Trophoblast cell (in vitro differentiated cells and primary cell): ENCODE measurements around the gene MPP4.

Experiments
- DNase-seq, 2 donors: peaks; one replicate each; pipeline ENCODE4 v3.0.0-alpha.2; 2016
- H2AFZ ChIP-seq: 2 replicates; pipeline ENCODE4 v1.6.1; 2013; ENCODE audit warnings: low read length, moderate library complexity, mild to moderate bottlenecking; ENCODE audit not compliant: insufficient read depth, poor library complexity
- H2AK5ac ChIP-seq: 2 replicates; pipeline ENCODE4 v1.6.1; 2013; ENCODE audit warnings: mild to moderate bottlenecking, low read length
- H2BK120ac ChIP-seq: 2 replicates; pipeline ENCODE4 v1.6.1; 2013; ENCODE audit warnings: low read length, mild to moderate bottlenecking, moderate library complexity; ENCODE audit not compliant: insufficient read depth, poor library complexity
- H2BK12ac ChIP-seq: 2 replicates; pipeline ENCODE4 v1.6.1; 2013; ENCODE audit warnings: mild to moderate bottlenecking, low read length, moderate library complexity
- H2BK5ac ChIP-seq: 2 replicates; pipeline ENCODE4 v1.6.1; 2013; ENCODE audit warnings: low read length, low read depth, moderate library complexity, mild to moderate bottlenecking; ENCODE audit not compliant: poor library complexity
- H3K14ac ChIP-seq: 2 replicates; pipeline ENCODE4 v1.6.1; 2013; ENCODE audit warnings: mild to moderate bottlenecking, low read length
- H3K18ac ChIP-seq: 2 replicates; pipeline ENCODE4 v1.6.1; 2013; ENCODE audit warnings: mild to moderate bottlenecking, low read length
- H3K23ac ChIP-seq: 2 replicates; pipeline ENCODE4 v1.6.1; 2013; ENCODE audit warnings: low read length
- H3K27ac ChIP-seq: 2 replicates; pipeline ENCODE4 v1.5.1; 2013; ENCODE audit warnings: low read depth, mild to moderate bottlenecking, inconsistent platforms, low read length, moderate library complexity
- H3K27me3 ChIP-seq: 2 replicates; pipeline ENCODE4 v1.6.1; 2013; ENCODE audit warnings: inconsistent platforms, mild to moderate bottlenecking, low read length, moderate library complexity; ENCODE audit not compliant: insufficient read depth
- H3K36me3 ChIP-seq, 2 experiments: 1 replicate in 1 of 2; 2 replicates in 1 of 2; pipeline ENCODE4 v1.6.1; 2013; ENCODE audit warnings: low read length in 2 of 2, mild to moderate bottlenecking in 2 of 2, moderate library complexity in 1 of 2; ENCODE audit not compliant: insufficient read depth in 2 of 2, control insufficient read depth in 1 of 2
- H3K4ac ChIP-seq: 2 replicates; pipeline ENCODE4 v1.6.1; 2013; ENCODE audit warnings: low read depth, mild to moderate bottlenecking, low read length, moderate library complexity
- H3K4me1 ChIP-seq, 2 experiments: 1 replicate in 1 of 2; 2 replicates in 1 of 2; pipeline ENCODE4 v1.6.1; 2013; ENCODE audit warnings: low read length in 2 of 2, mild to moderate bottlenecking in 2 of 2, moderate library complexity in 1 of 2; ENCODE audit not compliant: insufficient read depth in 2 of 2, control insufficient read depth in 1 of 2
- H3K4me2 ChIP-seq: 2 replicates; pipeline ENCODE4 v1.6.1; 2013; ENCODE audit warnings: inconsistent platforms, mild to moderate bottlenecking, low read length, moderate library complexity
- H3K4me3 ChIP-seq: 2 replicates; pipeline ENCODE4 v1.5.1; 2013; ENCODE audit warnings: mild to moderate bottlenecking, low read depth, low read length, inconsistent platforms
- H3K79me1 ChIP-seq: one replicate; pipeline ENCODE4 v1.6.1; 2013; ENCODE audit warnings: low read length
- H3K79me2 ChIP-seq: 2 replicates; pipeline ENCODE4 v1.6.1; 2013; ENCODE audit warnings: low read length, mild to moderate bottlenecking; ENCODE audit not compliant: control insufficient read depth, insufficient read depth, poor library complexity
- H3K9ac ChIP-seq: 2 replicates; pipeline ENCODE4 v1.6.1; 2013; ENCODE audit warnings: mild to moderate bottlenecking, low read length
- H3K9me3 ChIP-seq: 2 replicates; pipeline ENCODE4 v1.6.1; 2013; ENCODE audit warnings: low read depth, mild to moderate bottlenecking, control low read depth, inconsistent platforms, low read length; ENCODE audit not compliant: insufficient read depth
- H4K12ac ChIP-seq: 2 replicates; pipeline ENCODE4 v1.6.1; 2013; ENCODE audit warnings: low read depth, mild to moderate bottlenecking, low read length, moderate library complexity
- H4K8ac ChIP-seq: 2 replicates; pipeline ENCODE4 v1.6.1; 2013; ENCODE audit warnings: low read depth, mild to moderate bottlenecking, low read length, moderate library complexity
- H4K91ac ChIP-seq: one replicate; pipeline ENCODE4 v1.6.1; 2013; ENCODE audit warnings: low read depth, mild to moderate bottlenecking, low read length, moderate library complexity
- WGBS: extraction: QIAGEN DNeasy Blood & Tissue Kit; methylation state at CpG from one replicate; pipeline ENCODE4 v1.1.7; 2013; ENCODE audit warnings: missing lambda C conversion rate; ENCODE audit not compliant: insufficient read length, insufficient coverage; ENCODE audit errors: extremely low coverage; 5-methylcytosine and 5-hydroxymethylcytosine counted together

Gene MPP4

DNA sequence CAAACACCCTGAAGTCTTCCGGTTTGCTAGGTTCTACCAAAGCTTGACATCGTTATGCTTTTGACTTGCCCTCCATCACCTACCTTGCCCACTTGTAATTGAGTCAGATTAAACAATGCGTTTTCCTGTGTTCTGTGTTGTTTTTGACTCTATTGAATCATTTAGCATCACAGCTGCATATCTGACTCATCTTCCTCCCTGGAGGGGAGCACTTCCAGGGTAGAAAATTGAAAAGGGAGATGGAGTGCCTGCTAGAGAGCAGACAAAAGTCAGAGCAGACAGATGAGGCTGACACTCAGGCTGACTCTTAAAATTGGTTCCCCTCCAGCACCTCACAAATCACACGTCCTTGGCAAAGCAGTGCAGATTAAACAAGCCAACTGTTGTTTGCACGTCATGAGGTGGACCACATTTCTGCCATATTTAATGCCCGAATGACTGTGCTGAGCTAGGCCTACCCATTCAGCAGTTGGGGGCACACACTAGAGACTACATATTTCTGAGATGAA lies 2.2 kb downstream of the MPP4 start:
- Histone ChIP-seq H3K4me2 (no peak overlapping the region), H3K18ac (no peak overlapping the region), H3K27ac (no peak overlapping the region), H3K27me3 (no peaks in the 10 kb centered on the region), H4K12ac (no peak overlapping the region), H3K4me1 (peaks cover 9 to 10% of the 10 kb centered on the region in 2 experiments), H3K79me2 (no peaks in the 10 kb centered on the region), H2BK5ac (no peak overlapping the region), H3K36me3 (peaks cover 0 to 4% of the 10 kb centered on the region in 2 experiments), H3K9ac (no peak overlapping the region), H2AK5ac (no peak overlapping the region), H2BK12ac (no peak overlapping the region), H3K4me3 (no peak overlapping the region), H2AFZ (no peak overlapping the region), H4K8ac (no peak overlapping the region), H2BK120ac (no peak overlapping the region), H3K23ac (no peak overlapping the region), H4K91ac (no peak overlapping the region), H3K4ac (no peak overlapping the region), H3K79me1 (peaks cover 4% of the 10 kb centered on the region), H3K9me3 (no peaks in the 10 kb centered on the region), H3K14ac (no peak overlapping the region)
- DNase-seq, result no peak
- WGBS, result no CpG with 5 or more reads among the region's 6 CpGs

- no peak overlapping the region for H2AK5ac ChIP-seq
- no peaks in the 10 kb centered on the region for H3K9me3 ChIP-seq
- no peak overlapping the region for H3K4ac ChIP-seq
- H3K23ac ChIP-seq, result no peak overlapping the region
- no peak overlapping the region for H4K8ac ChIP-seq
- no peaks in the 10 kb centered on the region for H3K4me1 ChIP-seq
- no peak overlapping the region for H4K91ac ChIP-seq
- H3K9ac ChIP-seq, result no peak overlapping the region
- H4K12ac ChIP-seq, result no peak overlapping the region
- no peaks in the 10 kb centered on the region for H3K79me2 ChIP-seq
- no peak overlapping the region for H2AFZ ChIP-seq
- no peaks in the 10 kb centered on the region for H3K27me3 ChIP-seq
- H3K27ac ChIP-seq, result no peak overlapping the region
- no peak overlapping the region for H2BK12ac ChIP-seq
- no peak overlapping the region for H2BK5ac ChIP-seq
- no peaks in the 10 kb centered on the region for H3K79me1 ChIP-seq
- H3K4me3 ChIP-seq, result no peak overlapping the region
- H3K4me2 ChIP-seq, result no peak overlapping the region
- DNase-seq, result no peak
- no peak overlapping the region for H3K18ac ChIP-seq
- no peak overlapping the region for H3K14ac ChIP-seq
- no CpG with 5 or more reads among the region's 3 CpGs for WGBS
- H3K36me3 ChIP-seq, result no peaks in the 10 kb centered on the region
- no peak overlapping the region for H2BK120ac ChIP-seq
These were observed 13.3 kb downstream of the MPP4 start for GRCh38 chr2:201685156-201685555.

GRCh38 chr2:201680743-201681142 lies 17.7 kb downstream of the MPP4 start:
- H4K12ac ChIP-seq, result no peak overlapping the region
- H2AFZ ChIP-seq, result no peak overlapping the region
- no peak overlapping the region for H3K23ac ChIP-seq
- no peak overlapping the region for H3K18ac ChIP-seq
- no peak overlapping the region for H4K91ac ChIP-seq
- no peak overlapping the region for H2BK120ac ChIP-seq
- H2BK5ac ChIP-seq, result no peak overlapping the region
- no peaks in the 10 kb centered on the region for H3K27me3 ChIP-seq
- no peak overlapping the region for H3K9ac ChIP-seq
- H3K36me3 ChIP-seq, result no peaks in the 10 kb centered on the region
- no peak overlapping the region for H4K8ac ChIP-seq
- H3K27ac ChIP-seq, result no peak overlapping the region
- no peaks in the 10 kb centered on the region for H3K4me1 ChIP-seq
- H2AK5ac ChIP-seq, result no peak overlapping the region
- DNase-seq, result peak in 1 of 2 donors; percentile 35
- WGBS, result no CpG with 5 or more reads among the region's 9 CpGs
- H3K4me3 ChIP-seq, result no peak overlapping the region
- H3K9me3 ChIP-seq, result no peaks in the 10 kb centered on the region
- H3K79me1 ChIP-seq, result no peaks in the 10 kb centered on the region
- no peaks in the 10 kb centered on the region for H3K79me2 ChIP-seq
- no peak overlapping the region for H3K4me2 ChIP-seq
- no peak overlapping the region for H3K4ac ChIP-seq
- H3K14ac ChIP-seq, result no peak overlapping the region
- no peak overlapping the region for H2BK12ac ChIP-seq

- Histone ChIP-seq H2AFZ (no peak overlapping the region), H3K27me3 (no peaks in the 10 kb centered on the region), H3K4ac (no peak overlapping the region), H2BK5ac (no peak overlapping the region), H3K14ac (no peak overlapping the region), H3K79me2 (no peaks in the 10 kb centered on the region), H3K36me3 (no peaks in the 10 kb centered on the region), H2AK5ac (no peak overlapping the region), H3K27ac (no peak overlapping the region), H3K4me1 (no peaks in the 10 kb centered on the region), H3K4me3 (no peak overlapping the region), H3K23ac (no peak overlapping the region), H3K9ac (no peak overlapping the region), H3K9me3 (peaks cover 1% of the 10 kb centered on the region), H4K12ac (no peak overlapping the region), H3K18ac (no peak overlapping the region), H4K91ac (no peak overlapping the region), H2BK120ac (no peak overlapping the region), H3K4me2 (no peak overlapping the region), H2BK12ac (no peak overlapping the region), H4K8ac (no peak overlapping the region), H3K79me1 (no peaks in the 10 kb centered on the region)
- DNase-seq, result no peak
- WGBS, result no CpG with 5 or more reads among the region's 6 CpGs
These were observed 20.0 kb downstream of the MPP4 start for GRCh38 chr2:201678401-201678800.
